Measurements from ENCODE around the gene RAP1GAP2. TPM values are rescaled to one million over a fixed set of nuclear protein-coding genes. Genes with fewer than 3 reads are reported as not detected.

The RAP1GAP2 gene
- total RNA-seq, 1 donor from 2014 or later = 17.0 TPM

- no peak for DNase-seq
- intact Hi-C loops (cut with DNase I) = no loop called here
- Histone ChIP-seq H3K4me1 (no peaks in the 10 kb centered on the region), H3K36me3 (no peaks in the 10 kb centered on the region), H3K9me3 (no peaks in the 10 kb centered on the region), H3K4me3 (no peak overlapping the region), H3K27me3 (ENCODE audit: low read depth) (no peaks in the 10 kb centered on the region), H3K27ac (no peak overlapping the region)
- TF ChIP-seq, protein P1, sequence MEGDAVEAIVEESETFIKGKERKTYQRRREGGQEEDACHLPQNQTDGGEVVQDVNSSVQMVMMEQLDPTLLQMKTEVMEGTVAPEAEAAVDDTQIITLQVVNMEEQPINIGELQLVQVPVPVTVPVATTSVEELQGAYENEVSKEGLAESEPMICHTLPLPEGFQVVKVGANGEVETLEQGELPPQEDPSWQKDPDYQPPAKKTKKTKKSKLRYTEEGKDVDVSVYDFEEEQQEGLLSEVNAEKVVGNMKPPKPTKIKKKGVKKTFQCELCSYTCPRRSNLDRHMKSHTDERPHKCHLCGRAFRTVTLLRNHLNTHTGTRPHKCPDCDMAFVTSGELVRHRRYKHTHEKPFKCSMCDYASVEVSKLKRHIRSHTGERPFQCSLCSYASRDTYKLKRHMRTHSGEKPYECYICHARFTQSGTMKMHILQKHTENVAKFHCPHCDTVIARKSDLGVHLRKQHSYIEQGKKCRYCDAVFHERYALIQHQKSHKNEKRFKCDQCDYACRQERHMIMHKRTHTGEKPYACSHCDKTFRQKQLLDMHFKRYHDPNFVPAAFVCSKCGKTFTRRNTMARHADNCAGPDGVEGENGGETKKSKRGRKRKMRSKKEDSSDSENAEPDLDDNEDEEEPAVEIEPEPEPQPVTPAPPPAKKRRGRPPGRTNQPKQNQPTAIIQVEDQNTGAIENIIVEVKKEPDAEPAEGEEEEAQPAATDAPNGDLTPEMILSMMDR (IDR thresholded peaks at IDR 0.05) = no peak
- peak; percentile 72 to 87 for ATAC-seq
Measured at GRCh38 chr17:2892305-2892971, 96.2 kb downstream of the RAP1GAP2 start.

DNA sequence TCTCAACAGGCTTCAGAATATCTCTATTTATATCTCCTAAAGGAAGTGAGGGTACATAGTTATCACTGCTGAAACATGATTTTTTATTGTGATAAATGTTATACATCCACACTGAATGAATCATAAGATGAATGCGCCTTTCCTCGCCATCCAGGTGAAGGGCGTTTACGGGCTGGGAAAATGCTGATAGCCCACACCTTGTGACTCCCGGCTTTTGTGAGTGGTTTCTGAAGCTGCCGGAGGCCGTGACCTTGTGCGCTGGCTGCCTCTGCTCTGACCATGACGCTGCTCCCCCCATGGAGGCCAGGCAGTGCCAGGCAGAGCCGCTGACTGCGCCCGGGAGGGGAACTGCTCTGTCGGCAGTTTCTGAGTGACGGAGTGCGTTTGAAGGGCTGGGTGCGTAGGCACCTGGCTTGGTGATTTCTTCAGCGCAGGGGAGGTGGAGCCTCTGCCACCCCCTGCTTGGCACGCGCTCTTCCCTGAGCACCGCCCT is 97.2 kb downstream of the RAP1GAP2 start:
- intact Hi-C loops (cut with DNase I) = no loop called here
- no peaks in the 10 kb centered on the region for H3K9me3 ChIP-seq
- DNase-seq (no peak), ATAC-seq (peak in 1 of 2 donors; percentile 36)
- no peaks in the 10 kb centered on the region for H3K36me3 ChIP-seq
- no peaks in the 10 kb centered on the region for H3K27me3 ChIP-seq (ENCODE audit: low read depth)
- H3K4me3 ChIP-seq = no peak overlapping the region
- TF ChIP-seq, protein P1 (IDR thresholded peaks at IDR 0.05) = no peak
- H3K27ac ChIP-seq = no peak overlapping the region
- H3K4me1 ChIP-seq = no peaks in the 10 kb centered on the region

DNA sequence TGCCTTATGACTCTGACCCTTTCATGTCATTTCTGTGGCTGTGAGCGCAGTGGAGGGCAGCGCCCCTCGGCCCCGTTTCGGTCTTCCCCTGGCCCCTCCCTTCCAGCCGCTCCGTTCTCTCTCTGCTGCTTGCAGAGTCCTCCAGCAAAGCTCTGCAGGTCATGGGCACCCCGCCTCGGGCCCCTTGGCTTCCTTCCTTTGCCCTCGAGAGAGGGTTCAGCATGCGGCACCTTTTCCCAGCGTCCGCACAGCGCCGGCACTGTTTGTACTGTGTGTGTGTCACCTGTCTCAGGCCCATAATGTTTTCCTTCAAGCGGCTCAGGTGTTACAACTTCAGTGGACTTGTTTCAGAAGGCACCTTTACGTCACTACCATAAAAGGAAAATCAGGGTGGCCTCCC is 98.5 kb downstream of the RAP1GAP2 start:
- no peak overlapping the region for H3K27ac ChIP-seq
- no peak overlapping the region for H3K4me3 ChIP-seq
- ATAC-seq = no peak
- H3K36me3 ChIP-seq = no peaks in the 10 kb centered on the region
- no peak for DNase-seq
- no peaks in the 10 kb centered on the region for H3K27me3 ChIP-seq (ENCODE audit: low read depth)
- intact Hi-C loops (cut with DNase I) = no loop called here
- no peaks in the 10 kb centered on the region for H3K9me3 ChIP-seq
- TF ChIP-seq, protein P1 (IDR thresholded peaks at IDR 0.05) = no peak
- no peaks in the 10 kb centered on the region for H3K4me1 ChIP-seq

DNA sequence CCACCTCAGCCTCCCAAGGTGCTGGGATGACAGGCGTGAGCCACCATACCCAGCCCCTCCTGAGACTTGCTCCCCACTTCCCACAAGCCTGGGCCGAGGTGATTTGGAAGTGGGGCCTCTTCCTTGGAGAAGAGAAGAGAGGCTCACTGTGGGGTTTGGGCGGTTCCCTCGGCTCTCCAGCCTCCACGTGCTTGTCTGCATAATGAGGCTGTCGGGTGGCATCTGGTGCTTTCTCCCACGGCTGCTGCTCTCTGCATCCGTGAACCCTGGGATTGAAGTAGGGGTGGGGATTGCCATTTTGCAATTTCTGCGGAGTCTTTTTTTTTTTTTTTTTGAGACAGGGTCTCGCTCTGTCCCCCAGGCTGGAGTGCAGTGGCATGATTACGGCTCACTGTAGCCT is 101.4 kb downstream of the RAP1GAP2 start:
- H3K27me3 ChIP-seq (ENCODE audit: low read depth) = no peaks in the 10 kb centered on the region
- intact Hi-C loops (cut with DNase I) = no loop called here
- DNase-seq (no peak), ATAC-seq (no peak)
- no peak overlapping the region for H3K27ac ChIP-seq
- no peak overlapping the region for H3K4me3 ChIP-seq
- no peaks in the 10 kb centered on the region for H3K9me3 ChIP-seq
- H3K4me1 ChIP-seq = no peaks in the 10 kb centered on the region
- H3K36me3 ChIP-seq = no peaks in the 10 kb centered on the region
- TF ChIP-seq, protein P1 (IDR thresholded peaks at IDR 0.05) = no peak

- no peaks in the 10 kb centered on the region for H3K36me3 ChIP-seq
- no peak overlapping the region for H3K4me3 ChIP-seq
- ATAC-seq (no peak), DNase-seq (no peak)
- TF ChIP-seq, protein P1 (IDR thresholded peaks at IDR 0.05) = no peak
- intact Hi-C loops (cut with DNase I) = no loop called here
- H3K9me3 ChIP-seq = no peaks in the 10 kb centered on the region
- H3K27me3 ChIP-seq (ENCODE audit: low read depth) = no peaks in the 10 kb centered on the region
- no peaks in the 10 kb centered on the region for H3K4me1 ChIP-seq
- H3K27ac ChIP-seq = no peak overlapping the region
Measured at GRCh38 chr17:2898255-2898926, 102.2 kb downstream of the RAP1GAP2 start.

Measured in lower lobe of right lung (tissue), 2 donors.